HG02970 (cell line): ENCODE data around the gene CDC40.
"Not testable (repeated sequence)": the region's sequence is repeated elsewhere in the genome, so short reads cannot be mapped to it uniquely, and the experiment has no call there.

ENCODE experiments used
- ATAC-seq: cut with Tn5 transposase; IDR thresholded peaks from one replicate; pipeline ENCODE4 v1.9.1; 2021; ENCODE audit warnings: mild to moderate bottlenecking, moderate library complexity, moderate number of reproducible peaks; ENCODE audit not compliant: unreplicated experiment, low FRiP score

Gene CDC40

DNA sequence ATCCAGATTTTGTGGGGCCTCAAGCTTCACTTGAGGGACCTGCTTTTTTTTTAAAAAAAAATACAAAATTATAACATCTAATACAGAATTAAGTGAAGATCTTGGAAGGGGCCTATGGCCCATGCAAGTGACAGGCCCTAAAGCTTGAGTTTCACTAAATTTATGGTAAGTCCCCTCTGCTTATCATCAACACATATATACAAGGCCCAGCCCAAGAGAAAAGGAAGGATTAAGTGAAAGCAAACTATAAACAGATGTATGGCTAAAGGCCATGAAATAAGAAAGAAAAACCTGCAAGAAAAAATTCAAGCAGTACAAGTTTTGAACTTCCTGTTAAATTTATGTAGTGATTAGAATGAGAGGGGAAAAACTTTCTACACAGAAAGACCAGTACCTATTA is 86.8 kb downstream of the CDC40 start:
- ATAC-seq: no peak

DNA sequence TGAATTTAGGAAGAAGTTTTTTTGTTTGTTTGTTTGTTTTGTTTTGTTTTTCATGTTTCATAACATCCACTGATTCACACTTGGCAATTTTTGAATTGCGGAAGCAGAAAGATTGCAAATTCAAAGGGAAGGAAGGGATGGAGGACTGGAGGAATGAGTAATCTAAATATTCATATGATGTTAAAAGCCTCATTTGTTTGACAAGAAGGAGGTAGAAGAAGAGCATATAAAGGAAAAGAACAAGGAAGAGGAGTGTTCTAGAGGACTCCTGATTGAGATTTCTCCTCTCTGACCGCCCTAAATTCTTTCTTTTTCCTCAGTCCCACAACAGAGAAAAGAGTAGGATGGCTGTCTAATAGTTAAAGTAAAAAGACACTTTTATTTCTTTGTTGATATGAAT is 89.4 kb downstream of the CDC40 start:
- no peak for ATAC-seq

DNA sequence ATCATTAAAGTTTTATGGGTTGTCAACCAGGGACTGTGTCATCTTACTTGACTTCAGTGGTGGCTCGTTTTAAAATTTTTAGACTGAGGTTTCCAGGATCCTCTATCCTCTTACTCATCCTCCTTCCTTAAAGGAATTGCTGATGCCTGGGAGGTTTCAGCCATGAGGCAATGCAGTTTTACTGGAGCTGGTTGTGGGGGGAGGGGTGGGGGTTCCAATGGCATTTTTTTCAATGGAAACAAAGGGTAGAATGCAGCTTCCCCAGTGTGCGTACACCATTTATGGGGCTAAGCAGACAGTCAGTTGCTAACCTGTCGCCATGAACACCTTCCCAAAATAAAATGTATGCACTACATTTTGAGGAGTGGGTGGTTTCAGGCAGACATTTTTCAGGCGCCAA is 89.9 kb downstream of the CDC40 start:
- ATAC-seq: no peak

DNA sequence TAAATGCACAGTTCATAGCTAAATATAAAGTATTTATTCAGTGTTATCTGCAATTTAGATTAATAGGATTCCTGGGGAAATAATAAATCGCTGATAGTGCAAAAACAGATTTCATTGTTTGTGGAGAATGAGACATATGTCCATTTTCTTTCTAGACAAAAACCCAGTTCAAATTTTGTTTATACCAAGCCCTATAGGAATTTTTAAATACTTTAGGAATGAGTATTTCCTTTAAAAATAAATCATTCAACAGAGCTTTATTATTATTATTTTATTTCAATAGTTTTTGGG is 91.5 kb downstream of the CDC40 start:
- ATAC-seq: no peak

DNA sequence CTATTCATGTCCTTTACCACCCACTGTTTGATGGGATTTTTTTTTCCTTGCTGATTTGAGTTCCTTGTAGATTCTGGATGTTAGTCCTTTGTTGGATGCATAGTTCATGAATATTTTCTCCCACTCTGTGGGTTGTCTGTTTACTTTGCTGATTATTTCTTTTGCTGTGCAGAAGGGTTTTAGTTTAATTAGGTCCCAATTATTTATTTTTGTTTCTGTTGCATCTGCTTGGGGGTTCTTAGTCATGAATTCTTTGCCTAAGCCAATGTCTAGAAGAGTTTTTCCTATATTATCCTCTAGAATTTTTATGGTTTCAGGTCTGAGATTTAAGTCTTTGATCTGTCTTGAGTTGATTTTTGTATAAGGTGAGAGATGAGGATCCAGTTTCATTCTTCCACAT is 92.6 kb downstream of the CDC40 start:
- ATAC-seq: not testable (repeated sequence)

DNA sequence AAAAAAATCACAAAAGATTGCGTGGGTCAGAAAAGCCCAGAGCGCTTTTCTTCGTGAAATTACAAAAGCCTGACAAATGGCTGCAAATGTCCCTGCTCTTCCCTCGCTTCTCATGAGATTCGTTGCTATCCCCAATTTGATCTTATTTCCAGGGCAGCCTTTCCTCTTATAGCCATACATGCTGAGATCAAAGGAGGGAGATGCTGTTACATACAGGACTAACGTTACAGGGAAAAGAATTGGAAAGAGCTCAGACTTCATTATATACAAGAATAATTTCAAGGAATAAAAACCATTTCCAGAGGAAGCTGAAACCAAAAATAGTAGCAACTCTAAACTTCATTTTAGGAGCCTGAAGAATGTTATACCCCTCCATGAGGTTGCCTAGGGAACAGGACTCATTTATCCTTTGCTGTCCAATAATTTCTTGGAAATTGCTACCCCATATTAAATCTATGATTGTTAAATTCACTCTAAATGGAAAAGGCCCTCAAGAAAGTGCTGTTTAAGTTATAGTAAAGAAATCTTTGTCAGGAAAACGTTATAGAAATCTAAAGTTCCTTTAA is 97.0 kb downstream of the CDC40 start:
- ATAC-seq: no peak
